Osteoblast (primary cell): ENCODE data around the gene EYS. TPM values are rescaled to one million over a fixed set of nuclear protein-coding genes. Genes with fewer than 3 reads are reported as not detected.

ENCODE experiments used
- DNase-seq: peaks from one replicate; pipeline ENCODE4 v3.0.0; 2011; ENCODE audit warnings: low spot score, mixed read lengths; ENCODE audit not compliant: insufficient read length; ENCODE audit errors: missing footprints
- H2AFZ ChIP-seq: 2 replicates; pipeline ENCODE4 v1.6.0; 2011; ENCODE audit warnings: mild to moderate bottlenecking, low read length
- H3K27ac ChIP-seq: 2 replicates; pipeline ENCODE4 v1.5.1; 2011; ENCODE audit warnings: mild to moderate bottlenecking, low read depth, low read length, moderate library complexity
- H3K27me3 ChIP-seq: 2 replicates; pipeline ENCODE4 v1.6.0; 2012; ENCODE audit warnings: mild to moderate bottlenecking, control low read depth, inconsistent platforms, low read length, moderate library complexity; ENCODE audit not compliant: insufficient read depth
- H3K36me3 ChIP-seq: 2 replicates; pipeline ENCODE4 v1.5.1; 2011; ENCODE audit warnings: mild to moderate bottlenecking, low read length, control low read depth, moderate library complexity; ENCODE audit not compliant: insufficient read depth
- H3K4me1 ChIP-seq: 2 replicates; pipeline ENCODE4 v1.5.1; 2011; ENCODE audit warnings: mild to moderate bottlenecking, low read length, control low read depth, moderate library complexity; ENCODE audit not compliant: insufficient read depth
- H3K4me2 ChIP-seq: 2 replicates; pipeline ENCODE4 v1.6.0; 2011; ENCODE audit warnings: mild to moderate bottlenecking, low read length; ENCODE audit not compliant: insufficient read depth
- H3K4me3 ChIP-seq: fragments of 200-600 bp; sonication (generic); 3 replicates; pipeline ENCODE4 v1.5.1; 2012; ENCODE audit warnings: mild to moderate bottlenecking, low read length, inconsistent platforms; ENCODE audit not compliant: insufficient read depth
- H3K79me2 ChIP-seq: 2 replicates; pipeline ENCODE4 v1.6.0; 2012; ENCODE audit warnings: mild to moderate bottlenecking, low read length, control low read depth, inconsistent platforms; ENCODE audit not compliant: insufficient read depth
- H3K9me3 ChIP-seq: 2 replicates; pipeline ENCODE4 v1.5.1; 2011; ENCODE audit warnings: low read depth, low read length, control low read depth
- H4K20me1 ChIP-seq: 2 replicates; pipeline ENCODE4 v1.6.0; 2012; ENCODE audit warnings: mild to moderate bottlenecking, low read length, control low read depth; ENCODE audit not compliant: insufficient read depth
- CTCF ChIP-seq: IDR thresholded peaks from 2 replicates; pipeline ENCODE4 v1.5.1; 2011; ENCODE audit warnings: mild to moderate bottlenecking, low read depth, low read length, moderate library complexity; ENCODE audit errors: extremely low read depth
- total RNA-seq: library from RNA; depleted of rRNA; stranded (reverse); fragments of >200 nt; gene quantifications from 2 replicates; pipeline ENCODE4 v1.2.3, GENCODE V29; 2012

EYS gene
- total RNA-seq, 1 donor = under 0.01 TPM

- TF ChIP-seq CTCF = no peak
- Histone ChIP-seq H3K4me2 (no peak overlapping the region), H2AFZ (no peak overlapping the region), H3K4me3 (no peak overlapping the region), H3K9me3 (peaks cover 2% of the 10 kb centered on the region), H3K36me3 (no peaks in the 10 kb centered on the region), H3K4me1 (no peaks in the 10 kb centered on the region), H4K20me1 (no peaks in the 10 kb centered on the region), H3K79me2 (no peaks in the 10 kb centered on the region), H3K27me3 (no peaks in the 10 kb centered on the region), H3K27ac (no peak overlapping the region)
- DNase-seq = no peak
These were observed 798.9 kb downstream of the EYS start for GRCh38 chr6:64908104-64908503.

DNA sequence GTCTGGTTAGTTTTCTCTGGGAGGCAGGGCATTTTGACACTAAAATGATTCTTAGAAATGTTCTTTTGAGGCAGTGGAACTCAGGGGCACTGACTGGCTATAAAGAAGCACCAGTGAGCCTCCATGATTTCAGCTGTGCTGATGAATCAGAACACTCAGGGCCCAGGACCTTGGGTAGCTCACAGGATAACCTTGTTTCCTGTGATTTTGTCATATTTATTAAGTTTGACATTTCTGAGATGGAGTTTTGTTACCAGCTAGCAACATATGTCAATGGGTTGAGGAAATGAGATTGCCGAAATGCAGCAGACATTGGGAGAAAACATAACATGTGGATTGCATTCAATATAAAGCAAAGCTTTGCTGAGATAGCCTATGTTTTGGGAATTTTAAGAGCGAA, 802.4 kb downstream of the EYS start:
- no peaks in the 10 kb centered on the region for H3K79me2 ChIP-seq
- no peak overlapping the region for H2AFZ ChIP-seq
- H3K4me2 ChIP-seq = no peak overlapping the region
- no peaks in the 10 kb centered on the region for H3K4me1 ChIP-seq
- H3K27me3 ChIP-seq = no peaks in the 10 kb centered on the region
- H4K20me1 ChIP-seq = no peaks in the 10 kb centered on the region
- DNase-seq = no peak
- no peak overlapping the region for H3K4me3 ChIP-seq
- H3K9me3 ChIP-seq = peaks cover 2% of the 10 kb centered on the region
- TF ChIP-seq CTCF = no peak
- H3K27ac ChIP-seq = no peak overlapping the region
- H3K36me3 ChIP-seq = no peaks in the 10 kb centered on the region

- Histone ChIP-seq H3K9me3 (no peaks in the 10 kb centered on the region), H3K4me2 (no peak overlapping the region), H3K79me2 (no peaks in the 10 kb centered on the region), H3K27me3 (no peaks in the 10 kb centered on the region), H2AFZ (no peak overlapping the region), H3K36me3 (no peaks in the 10 kb centered on the region), H4K20me1 (no peaks in the 10 kb centered on the region), H3K27ac (no peak overlapping the region), H3K4me1 (no peaks in the 10 kb centered on the region), H3K4me3 (no peak overlapping the region)
- no peak for DNase-seq
- no peak for TF ChIP-seq CTCF
These were observed 804.4 kb downstream of the EYS start for GRCh38 chr6:64902596-64902995.

GRCh38 chr6:64896939-64897338, 810.1 kb downstream of the EYS start:
- H3K27ac ChIP-seq = no peak overlapping the region
- no peak for DNase-seq
- no peak overlapping the region for H2AFZ ChIP-seq
- H4K20me1 ChIP-seq = no peaks in the 10 kb centered on the region
- H3K4me1 ChIP-seq = no peaks in the 10 kb centered on the region
- no peak for TF ChIP-seq CTCF
- no peak overlapping the region for H3K4me2 ChIP-seq
- peaks cover 4% of the 10 kb centered on the region for H3K9me3 ChIP-seq
- no peaks in the 10 kb centered on the region for H3K79me2 ChIP-seq
- no peaks in the 10 kb centered on the region for H3K36me3 ChIP-seq
- no peaks in the 10 kb centered on the region for H3K27me3 ChIP-seq
- H3K4me3 ChIP-seq = no peak overlapping the region
